Transverse colon (tissue), 4 donors: ENCODE data around the gene TOR4A.

Experiments
- POLR2AphosphoS5 ChIP-seq, 3 donors: sonication (generic); formaldehyde crosslinking; IDR thresholded peaks; one replicate each; pipeline ENCODE4 v1.6.1; 2016; ENCODE audit warnings: antibody characterized with exemption in 3 of 3
- TF ChIP-seq, protein P1 (sequence below), 5 experiments: fragments of 200-600 bp in 3 of 5; fragments of 450-650 bp in 2 of 5; sonication (generic) in 3 of 5; IDR thresholded peaks; 1 replicate in 2 of 5; 2 replicates in 3 of 5; pipeline ENCODE4 v1.5.1; 2016 to 2017; ENCODE audit warnings: antibody characterized with exemption in 5 of 5, inconsistent platforms in 3 of 5, mild to moderate bottlenecking in 2 of 5, moderate library complexity in 1 of 5

DNA sequence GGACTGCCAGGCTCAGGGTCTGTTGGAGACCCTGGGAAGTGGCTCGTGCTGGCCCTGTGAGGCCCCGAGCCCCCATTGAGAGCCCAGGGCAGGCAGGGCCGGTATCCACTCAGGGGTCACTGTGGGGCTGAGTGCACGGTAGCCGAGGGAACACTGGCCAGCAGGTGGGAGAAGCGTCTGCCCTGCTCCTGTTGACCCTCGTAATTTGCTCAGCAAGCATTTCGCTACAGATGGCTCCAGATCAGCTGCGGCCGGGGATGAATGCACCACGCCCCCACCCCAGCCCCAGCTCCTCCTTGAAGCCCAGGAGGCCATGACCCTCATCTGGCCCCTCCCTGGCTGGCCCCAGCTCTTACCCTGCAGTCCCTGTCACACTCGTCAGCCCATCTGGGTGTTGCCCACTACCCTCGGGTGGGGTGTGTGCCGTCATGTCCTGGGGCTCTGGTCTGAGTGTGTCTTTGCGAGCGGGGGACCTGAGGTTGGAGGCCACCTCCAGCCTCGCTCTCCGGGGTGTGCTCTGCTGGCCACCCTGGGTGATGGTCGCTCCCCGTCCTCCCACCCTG, 30.6 kb downstream of the TOR4A start:
- no peak for TF ChIP-seq POLR2AphosphoS5 (IDR thresholded peaks at IDR 0.05)
- TF ChIP-seq, protein P1, sequence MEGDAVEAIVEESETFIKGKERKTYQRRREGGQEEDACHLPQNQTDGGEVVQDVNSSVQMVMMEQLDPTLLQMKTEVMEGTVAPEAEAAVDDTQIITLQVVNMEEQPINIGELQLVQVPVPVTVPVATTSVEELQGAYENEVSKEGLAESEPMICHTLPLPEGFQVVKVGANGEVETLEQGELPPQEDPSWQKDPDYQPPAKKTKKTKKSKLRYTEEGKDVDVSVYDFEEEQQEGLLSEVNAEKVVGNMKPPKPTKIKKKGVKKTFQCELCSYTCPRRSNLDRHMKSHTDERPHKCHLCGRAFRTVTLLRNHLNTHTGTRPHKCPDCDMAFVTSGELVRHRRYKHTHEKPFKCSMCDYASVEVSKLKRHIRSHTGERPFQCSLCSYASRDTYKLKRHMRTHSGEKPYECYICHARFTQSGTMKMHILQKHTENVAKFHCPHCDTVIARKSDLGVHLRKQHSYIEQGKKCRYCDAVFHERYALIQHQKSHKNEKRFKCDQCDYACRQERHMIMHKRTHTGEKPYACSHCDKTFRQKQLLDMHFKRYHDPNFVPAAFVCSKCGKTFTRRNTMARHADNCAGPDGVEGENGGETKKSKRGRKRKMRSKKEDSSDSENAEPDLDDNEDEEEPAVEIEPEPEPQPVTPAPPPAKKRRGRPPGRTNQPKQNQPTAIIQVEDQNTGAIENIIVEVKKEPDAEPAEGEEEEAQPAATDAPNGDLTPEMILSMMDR (IDR thresholded peaks at IDR 0.05): no peak
